Spinal cord (tissue), 10 donors: Measurements from ENCODE around the gene PAQR4. TPM values are rescaled to one million over a fixed set of nuclear protein-coding genes. Genes with fewer than 3 reads are reported as not detected.

Source experiments
- DNase-seq, 6 donors: peaks; one replicate each; pipeline versions ENCODE4 v3.0.0 to v3.0.0-alpha.2; 2013 to 2015; ENCODE audit warnings: low spot score in 6 of 6, low read depth in 4 of 6
- H3K27ac ChIP-seq: one replicate; pipeline ENCODE4 v1.5.1; 2013; ENCODE audit warnings: low read depth, low read length, control low read depth
- H3K27me3 ChIP-seq: one replicate; pipeline ENCODE4 v1.6.1; 2013; ENCODE audit warnings: low read length; ENCODE audit not compliant: control insufficient read depth, insufficient read depth
- H3K36me3 ChIP-seq: one replicate; pipeline ENCODE4 v1.6.1; 2013; ENCODE audit warnings: low read length; ENCODE audit not compliant: control insufficient read depth, insufficient read depth
- H3K4me1 ChIP-seq: one replicate; pipeline ENCODE4 v1.6.1; 2013; ENCODE audit warnings: low read length; ENCODE audit not compliant: control insufficient read depth, insufficient read depth
- H3K4me3 ChIP-seq: one replicate; pipeline ENCODE4 v1.5.1; 2013; ENCODE audit warnings: low read depth, low read length, control low read depth
- H3K9me3 ChIP-seq: one replicate; pipeline ENCODE4 v1.6.1; 2013; ENCODE audit warnings: low read length; ENCODE audit not compliant: control insufficient read depth, insufficient read depth
- WGBS: methylation state at CpG from one replicate; pipeline ENCODE4 v1.1.5; 2013; ENCODE audit warnings: missing lambda C conversion rate; ENCODE audit not compliant: insufficient coverage; 5-methylcytosine and 5-hydroxymethylcytosine counted together
- polyA plus RNA-seq, 2 donors: library from polyadenylated mRNA; unstranded; fragments of 120-200 nt; gene quantifications; one replicate each; pipeline ENCODE4 v1.2.1, GENCODE V29; 2013; ENCODE audit not compliant: insufficient read length in 2 of 2
- total RNA-seq, 2 donors: library from RNA; depleted of rRNA in 1 of 2; stranded (reverse); fragments of 120-200 nt in 1 of 2; fragments of >200 nt in 1 of 2; gene quantifications; one replicate each; pipeline versions ENCODE4 v1.2.3 to v1.2.4, GENCODE V29; 2013 to 2014
- donor health status: healthy.

PAQR4 gene
- total and polyA plus RNA-seq, 4 donors: 22.6 to 82.4 (median 50.2) TPM

- Histone ChIP-seq H3K9me3 (no peaks in the 10 kb centered on the region), H3K27me3 (peaks cover 29% of the 10 kb centered on the region), H3K4me1 (no peaks in the 10 kb centered on the region), H3K27ac (no peak overlapping the region), H3K36me3 (no peaks in the 10 kb centered on the region), H3K4me3 (no peak overlapping the region)
- no peak for DNase-seq
- WGBS: 62% methylated on average over 12 of the region's 13 CpGs
Measured at GRCh38 chr16:2996298-2996697, 27.1 kb downstream of the PAQR4 start.

GRCh38 chr16:2999929-3000328 is 30.8 kb downstream of the PAQR4 start:
- Histone ChIP-seq H3K36me3 (no peaks in the 10 kb centered on the region), H3K27me3 (peaks cover 38% of the 10 kb centered on the region), H3K9me3 (no peaks in the 10 kb centered on the region), H3K4me3 (no peak overlapping the region), H3K27ac (no peak overlapping the region), H3K4me1 (peaks cover 12% of the 10 kb centered on the region)
- WGBS: 77% methylated on average over 5 of the region's 6 CpGs
- no peak for DNase-seq

GRCh38 chr16:3000540-3000939 is 31.4 kb downstream of the PAQR4 start:
- Histone ChIP-seq H3K36me3 (no peaks in the 10 kb centered on the region), H3K27me3 (peaks cover 42% of the 10 kb centered on the region), H3K4me3 (no peak overlapping the region), H3K9me3 (no peaks in the 10 kb centered on the region), H3K27ac (no peak overlapping the region), H3K4me1 (peaks cover 13% of the 10 kb centered on the region)
- no peak for DNase-seq
- WGBS: 56% methylated on average over 3 of the region's 4 CpGs

DNA sequence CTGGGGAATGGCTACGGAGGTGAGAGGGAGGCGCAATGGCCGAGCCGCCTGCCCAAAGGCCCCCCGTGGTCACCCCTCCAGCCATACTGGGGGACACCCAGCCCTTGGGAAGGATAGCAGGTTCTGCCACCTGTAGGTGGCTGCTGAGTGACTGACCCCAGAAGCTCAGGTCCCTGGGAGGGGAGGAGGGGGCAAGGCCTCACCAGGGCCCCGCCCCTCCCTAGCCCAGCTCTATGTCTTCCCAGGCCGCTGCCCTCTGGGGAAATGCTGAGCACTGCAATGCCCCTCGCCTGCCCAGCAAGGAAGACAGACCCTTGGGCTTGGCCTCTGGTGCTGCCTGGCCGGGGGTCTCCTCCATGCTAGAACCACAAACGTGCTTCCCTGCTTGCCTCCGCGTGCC is 32.2 kb downstream of the PAQR4 start:
- H3K9me3 ChIP-seq: no peaks in the 10 kb centered on the region
- H3K4me3 ChIP-seq: no peak overlapping the region
- no peaks in the 10 kb centered on the region for H3K36me3 ChIP-seq
- no peak for DNase-seq
- peaks cover 50% of the 10 kb centered on the region for H3K27me3 ChIP-seq
- peaks cover 13% of the 10 kb centered on the region for H3K4me1 ChIP-seq
- 57% methylated on average over 9 of the region's 12 CpGs for WGBS
- no peak overlapping the region for H3K27ac ChIP-seq

- Histone ChIP-seq H3K27me3 (peaks cover 60% of the 10 kb centered on the region), H3K36me3 (no peaks in the 10 kb centered on the region), H3K4me3 (peak overlapping the region; percentile 24), H3K4me1 (peaks cover 13% of the 10 kb centered on the region), H3K27ac (no peak overlapping the region), H3K9me3 (no peaks in the 10 kb centered on the region)
- WGBS: 5% methylated on average over 55 of the region's 58 CpGs
- DNase-seq: peak; percentile 92 to 99 (median 95)
Measured at GRCh38 chr16:3003582-3004270, 34.6 kb downstream of the PAQR4 start.

- no peak overlapping the region for H3K27ac ChIP-seq
- WGBS: under 1% methylated on average over 66 of the region's 67 CpGs
- DNase-seq: no peak
- H3K36me3 ChIP-seq: no peaks in the 10 kb centered on the region
- peaks cover 59% of the 10 kb centered on the region for H3K27me3 ChIP-seq
- no peaks in the 10 kb centered on the region for H3K9me3 ChIP-seq
- no peak overlapping the region for H3K4me3 ChIP-seq
- H3K4me1 ChIP-seq: peaks cover 13% of the 10 kb centered on the region
Measured at GRCh38 chr16:3004319-3004718, 35.2 kb downstream of the PAQR4 start.

GRCh38 chr16:3004781-3005284 is 35.7 kb downstream of the PAQR4 start:
- Histone ChIP-seq H3K4me3 (peak overlapping the region; percentile 9), H3K9me3 (no peaks in the 10 kb centered on the region)
- under 1% methylated on average over 19 of the region's 25 CpGs for WGBS

GRCh38 chr16:3007059-3007956 is 38.2 kb downstream of the PAQR4 start:
- Histone ChIP-seq H3K4me3 (no peak overlapping the region), H3K27me3 (peaks cover 75% of the 10 kb centered on the region), H3K27ac (no peak overlapping the region), H3K9me3 (no peaks in the 10 kb centered on the region), H3K36me3 (no peaks in the 10 kb centered on the region), H3K4me1 (peaks cover 16% of the 10 kb centered on the region)
- DNase-seq: no peak
- WGBS: 35% methylated on average over 12 of the region's 13 CpGs

More at GRCh38 chr16:3004781-3005284, 35.7 kb downstream of the PAQR4 start:
- no peak for DNase-seq
- Histone ChIP-seq H3K4me1 (peaks cover 13% of the 10 kb centered on the region), H3K36me3 (no peaks in the 10 kb centered on the region), H3K27ac (no peak overlapping the region), H3K27me3 (peaks cover 64% of the 10 kb centered on the region)

DNA sequence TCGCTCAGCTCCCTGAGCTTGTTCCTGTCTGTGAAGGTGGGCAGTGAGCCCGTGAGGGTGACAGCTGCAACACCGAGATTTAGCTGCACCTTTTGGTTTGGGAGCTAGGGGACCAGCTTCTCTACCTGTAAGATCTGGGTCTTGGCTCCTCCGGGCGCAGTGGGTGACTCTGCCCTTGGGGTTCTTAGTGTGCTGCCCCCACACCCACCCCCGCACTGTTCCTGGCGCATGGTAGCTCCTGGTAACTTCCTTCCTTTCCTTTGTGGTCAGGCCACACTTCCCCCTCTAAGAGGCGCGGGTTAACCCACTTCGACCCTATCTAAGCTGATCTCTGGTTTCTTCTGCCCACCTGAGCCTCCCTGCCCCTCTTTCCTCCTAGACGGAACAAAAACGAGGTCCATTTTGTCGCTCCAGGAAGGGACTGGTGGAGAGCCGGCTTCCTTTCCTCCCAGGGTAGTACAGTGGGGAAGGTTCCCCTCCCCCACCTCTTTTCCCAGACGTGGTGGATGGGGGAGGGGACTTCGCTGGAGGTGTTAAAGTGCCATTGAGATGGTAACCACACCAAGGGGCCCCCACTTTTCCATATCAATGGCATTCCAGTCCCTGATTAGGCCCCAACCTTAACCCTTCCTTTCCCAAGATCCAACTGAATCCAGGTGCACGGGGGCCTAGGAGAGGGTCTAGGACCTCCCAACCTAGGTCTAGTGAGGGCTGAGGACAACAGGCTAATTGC is 39.0 kb downstream of the PAQR4 start:
- Histone ChIP-seq H3K4me1 (peaks cover 22% of the 10 kb centered on the region), H3K27me3 (peaks cover 83% of the 10 kb centered on the region), H3K4me3 (no peak overlapping the region), H3K36me3 (no peaks in the 10 kb centered on the region), H3K27ac (no peak overlapping the region), H3K9me3 (no peaks in the 10 kb centered on the region)
- DNase-seq: no peak
- WGBS: 10% methylated on average over 10 of the region's 17 CpGs
